ENCODE measurements around the gene GALNT1. TPM values are rescaled to one million over a fixed set of nuclear protein-coding genes. Genes with fewer than 3 reads are reported as not detected.

GALNT1 gene
- total RNA-seq, 4 donors from 2014 or later = 40.3 to 61.5 (median 47.7) TPM

DNA sequence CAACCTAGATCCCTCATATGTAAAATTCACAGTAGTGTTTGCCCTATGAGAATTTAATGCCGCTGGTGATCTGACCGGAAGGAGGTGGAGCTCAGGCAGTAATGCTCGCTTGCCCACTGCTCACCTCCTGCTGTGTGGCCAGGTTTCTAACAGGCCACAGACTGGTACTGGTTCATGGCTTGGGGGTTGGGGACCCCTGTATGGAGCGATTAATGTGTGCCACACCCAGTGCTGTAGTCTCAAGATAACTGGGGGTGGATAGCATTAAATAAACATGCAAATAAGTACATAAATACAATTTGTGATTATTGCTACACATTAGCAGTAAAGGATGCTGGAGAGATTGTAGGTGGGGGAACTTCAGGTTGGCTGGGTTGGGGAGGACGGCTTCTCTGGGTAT lies 3.2 kb downstream of the GALNT1 start:
- TF ChIP-seq, protein P1, sequence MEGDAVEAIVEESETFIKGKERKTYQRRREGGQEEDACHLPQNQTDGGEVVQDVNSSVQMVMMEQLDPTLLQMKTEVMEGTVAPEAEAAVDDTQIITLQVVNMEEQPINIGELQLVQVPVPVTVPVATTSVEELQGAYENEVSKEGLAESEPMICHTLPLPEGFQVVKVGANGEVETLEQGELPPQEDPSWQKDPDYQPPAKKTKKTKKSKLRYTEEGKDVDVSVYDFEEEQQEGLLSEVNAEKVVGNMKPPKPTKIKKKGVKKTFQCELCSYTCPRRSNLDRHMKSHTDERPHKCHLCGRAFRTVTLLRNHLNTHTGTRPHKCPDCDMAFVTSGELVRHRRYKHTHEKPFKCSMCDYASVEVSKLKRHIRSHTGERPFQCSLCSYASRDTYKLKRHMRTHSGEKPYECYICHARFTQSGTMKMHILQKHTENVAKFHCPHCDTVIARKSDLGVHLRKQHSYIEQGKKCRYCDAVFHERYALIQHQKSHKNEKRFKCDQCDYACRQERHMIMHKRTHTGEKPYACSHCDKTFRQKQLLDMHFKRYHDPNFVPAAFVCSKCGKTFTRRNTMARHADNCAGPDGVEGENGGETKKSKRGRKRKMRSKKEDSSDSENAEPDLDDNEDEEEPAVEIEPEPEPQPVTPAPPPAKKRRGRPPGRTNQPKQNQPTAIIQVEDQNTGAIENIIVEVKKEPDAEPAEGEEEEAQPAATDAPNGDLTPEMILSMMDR (IDR thresholded peaks at IDR 0.05; ENCODE audit: low read depth) = no peak

DNA sequence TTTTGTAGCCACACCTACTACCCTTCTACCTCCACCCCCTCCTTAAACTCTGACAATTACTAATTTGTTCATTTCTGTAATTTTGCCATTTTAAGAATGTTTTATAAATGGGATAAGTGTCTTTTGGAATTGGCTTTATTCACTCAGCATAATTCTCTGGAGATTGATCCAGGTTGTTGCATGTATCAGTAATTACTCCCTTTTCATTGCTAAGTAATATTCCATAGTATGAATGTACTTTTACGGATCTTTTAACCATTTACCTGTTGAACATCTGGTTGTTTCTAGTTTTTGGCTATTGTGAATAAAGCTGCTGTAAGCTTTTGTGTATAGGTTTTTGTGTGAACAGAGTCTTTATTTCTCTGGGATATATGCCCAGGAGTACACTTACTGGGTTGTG lies 4.1 kb downstream of the GALNT1 start:
- TF ChIP-seq, protein P1 (IDR thresholded peaks at IDR 0.05; ENCODE audit: low read depth) = no peak

DNA sequence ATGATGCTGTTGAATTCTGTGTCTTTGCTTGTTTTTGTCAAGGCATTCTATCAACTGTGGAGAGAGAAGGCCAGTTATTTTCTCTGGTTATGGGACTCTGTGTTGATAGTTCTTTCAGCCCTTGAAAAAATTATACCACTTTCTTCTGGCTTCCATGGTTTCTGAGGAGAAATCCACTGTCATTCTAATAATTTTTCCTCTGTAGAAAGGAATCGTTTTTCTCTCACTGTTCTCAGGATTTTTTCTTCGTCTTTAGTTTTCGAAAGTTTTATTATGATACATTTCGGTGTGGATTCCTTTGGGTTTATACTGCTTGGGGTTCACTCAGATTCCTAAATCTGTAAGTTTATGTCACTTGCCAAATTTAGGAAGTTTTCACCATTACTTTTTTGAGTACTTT lies 6.6 kb downstream of the GALNT1 start:
- TF ChIP-seq, protein P1 (IDR thresholded peaks at IDR 0.05; ENCODE audit: low read depth) = no peak

DNA sequence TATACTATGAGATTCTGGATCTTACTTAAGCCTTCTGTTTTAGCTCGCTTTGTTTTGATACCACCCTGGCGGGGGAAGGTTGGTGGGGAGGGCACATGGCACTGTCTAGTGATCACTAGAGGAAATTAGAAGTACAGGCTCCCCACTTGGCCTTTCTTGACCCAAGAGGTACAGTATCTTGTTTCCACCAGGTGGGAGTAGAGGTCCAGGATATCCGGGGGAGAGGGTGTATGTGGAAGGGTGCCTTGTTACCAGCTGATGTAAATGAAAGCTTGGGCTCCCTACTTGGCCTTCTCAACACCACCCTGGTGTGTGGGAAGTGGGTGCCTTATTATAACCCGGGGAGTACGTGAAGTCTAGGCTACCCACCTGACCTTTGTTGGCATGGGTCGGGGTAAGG lies 7.5 kb downstream of the GALNT1 start:
- TF ChIP-seq, protein P1 (IDR thresholded peaks at IDR 0.05; ENCODE audit: low read depth) = no peak

DNA sequence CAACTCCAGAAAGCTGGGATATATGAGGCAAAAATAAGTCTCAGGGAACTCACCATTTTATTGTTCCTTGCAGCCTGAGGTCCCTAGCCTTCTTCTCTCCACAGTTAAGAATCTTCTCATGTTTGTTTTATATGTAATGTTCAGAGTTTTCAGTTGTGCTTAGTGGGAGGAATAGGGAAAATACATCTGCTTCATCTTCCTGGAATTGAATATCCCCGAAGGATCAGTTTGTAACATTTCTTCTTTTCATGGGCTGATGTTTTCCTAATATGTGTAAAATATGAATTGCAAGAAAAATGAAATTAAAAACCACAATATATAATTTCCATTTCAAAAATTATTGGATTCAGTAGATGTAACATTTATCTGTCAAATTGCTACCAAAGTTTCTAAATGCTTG lies 8.0 kb downstream of the GALNT1 start:
- TF ChIP-seq, protein P1 (IDR thresholded peaks at IDR 0.05; ENCODE audit: low read depth) = no peak

DNA sequence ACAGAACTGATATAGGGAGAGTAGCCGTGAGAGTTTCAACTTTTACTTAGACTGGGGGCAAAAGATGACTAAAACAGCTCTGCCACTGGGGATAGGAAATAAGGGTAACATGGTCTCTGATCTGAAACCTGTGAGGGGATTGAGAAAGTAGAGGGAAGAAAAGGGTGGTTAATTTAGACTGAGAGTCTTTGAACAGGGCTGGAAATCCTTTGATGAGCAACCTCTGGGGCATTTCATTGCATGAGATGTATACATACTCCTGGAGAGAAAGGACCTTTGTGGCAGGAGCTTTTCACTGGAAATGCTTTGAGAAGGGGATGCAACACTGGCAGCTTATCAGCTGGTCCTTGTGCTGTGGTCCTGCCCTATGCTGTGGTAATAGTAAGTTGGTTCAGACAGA lies 9.4 kb downstream of the GALNT1 start:
- TF ChIP-seq, protein P1 (IDR thresholded peaks at IDR 0.05; ENCODE audit: low read depth) = no peak

DNA sequence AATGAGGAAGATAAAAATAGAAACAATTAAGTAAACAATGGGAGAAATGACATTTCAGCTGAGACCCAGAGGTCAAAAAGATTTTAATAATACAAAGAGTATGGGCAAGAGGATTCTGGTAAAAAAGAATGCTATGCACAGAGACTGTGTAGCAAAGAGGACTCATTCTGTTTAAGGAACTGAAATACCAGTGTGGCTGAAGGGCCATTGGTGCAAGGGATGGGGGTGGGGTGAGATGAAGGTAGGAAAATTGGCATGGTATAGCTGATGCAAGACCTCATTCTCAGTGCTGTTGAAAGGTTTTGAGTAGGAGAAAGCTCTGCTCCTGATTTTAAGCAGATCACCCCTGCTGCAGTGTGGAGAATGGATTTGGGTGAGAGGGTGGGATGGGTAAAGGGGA lies 10.8 kb downstream of the GALNT1 start:
- TF ChIP-seq, protein P1 (IDR thresholded peaks at IDR 0.05; ENCODE audit: low read depth) = no peak
